VCaP (cell line): ENCODE results near the gene FOXK1.

Source experiments
- H3K27ac ChIP-seq: fragments of 450-650 bp; 2 replicates; pipeline ENCODE4 v1.5.1; 2017
- TF ChIP-seq, protein P1 (sequence below): fragments of 450-650 bp; conservative IDR thresholded peaks from 2 replicates; pipeline ENCODE4 v1.5.1; 2017; ENCODE audit warnings: mild to moderate bottlenecking, moderate library complexity

FOXK1 gene

DNA sequence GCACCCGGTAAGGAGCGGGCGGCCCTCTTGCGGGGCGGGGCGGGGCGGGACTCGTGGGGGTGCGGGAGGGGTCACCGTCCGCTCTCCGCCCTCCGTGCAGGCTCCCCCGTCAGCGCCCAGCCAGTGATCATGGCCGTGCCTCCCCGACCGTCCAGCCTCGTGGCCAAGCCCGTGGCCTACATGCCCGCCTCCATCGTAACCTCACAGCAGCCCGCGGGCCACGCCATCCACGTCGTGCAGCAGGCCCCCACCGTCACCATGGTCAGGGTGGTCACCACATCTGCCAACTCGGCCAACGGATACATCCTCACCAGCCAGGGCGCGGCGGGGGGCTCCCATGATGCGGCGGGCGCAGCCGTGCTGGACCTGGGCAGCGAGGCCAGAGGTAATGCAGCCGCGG lies 77.1 kb downstream of the FOXK1 start:
- H3K27ac ChIP-seq = no peak overlapping the region
- TF ChIP-seq, protein P1, sequence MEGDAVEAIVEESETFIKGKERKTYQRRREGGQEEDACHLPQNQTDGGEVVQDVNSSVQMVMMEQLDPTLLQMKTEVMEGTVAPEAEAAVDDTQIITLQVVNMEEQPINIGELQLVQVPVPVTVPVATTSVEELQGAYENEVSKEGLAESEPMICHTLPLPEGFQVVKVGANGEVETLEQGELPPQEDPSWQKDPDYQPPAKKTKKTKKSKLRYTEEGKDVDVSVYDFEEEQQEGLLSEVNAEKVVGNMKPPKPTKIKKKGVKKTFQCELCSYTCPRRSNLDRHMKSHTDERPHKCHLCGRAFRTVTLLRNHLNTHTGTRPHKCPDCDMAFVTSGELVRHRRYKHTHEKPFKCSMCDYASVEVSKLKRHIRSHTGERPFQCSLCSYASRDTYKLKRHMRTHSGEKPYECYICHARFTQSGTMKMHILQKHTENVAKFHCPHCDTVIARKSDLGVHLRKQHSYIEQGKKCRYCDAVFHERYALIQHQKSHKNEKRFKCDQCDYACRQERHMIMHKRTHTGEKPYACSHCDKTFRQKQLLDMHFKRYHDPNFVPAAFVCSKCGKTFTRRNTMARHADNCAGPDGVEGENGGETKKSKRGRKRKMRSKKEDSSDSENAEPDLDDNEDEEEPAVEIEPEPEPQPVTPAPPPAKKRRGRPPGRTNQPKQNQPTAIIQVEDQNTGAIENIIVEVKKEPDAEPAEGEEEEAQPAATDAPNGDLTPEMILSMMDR = no peak

DNA sequence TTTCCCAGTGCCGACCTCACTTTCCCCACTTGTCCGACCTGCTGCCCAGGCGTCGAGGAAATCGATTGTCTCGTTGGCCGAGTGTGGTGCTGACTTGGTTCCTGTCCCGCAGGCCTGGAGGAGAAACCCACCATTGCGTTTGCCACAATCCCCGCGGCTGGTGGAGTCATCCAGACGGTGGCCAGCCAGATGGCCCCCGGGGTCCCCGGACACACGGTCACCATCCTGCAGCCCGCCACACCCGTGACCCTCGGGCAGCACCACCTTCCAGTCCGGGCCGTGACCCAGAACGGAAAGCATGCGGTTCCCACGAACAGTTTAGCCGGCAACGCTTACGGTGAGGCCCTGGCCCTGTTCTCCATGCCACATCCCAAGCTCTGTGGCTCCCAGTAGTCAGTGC lies 78.9 kb downstream of the FOXK1 start:
- H3K27ac ChIP-seq = no peak overlapping the region
- TF ChIP-seq, protein P1 = no peak

DNA sequence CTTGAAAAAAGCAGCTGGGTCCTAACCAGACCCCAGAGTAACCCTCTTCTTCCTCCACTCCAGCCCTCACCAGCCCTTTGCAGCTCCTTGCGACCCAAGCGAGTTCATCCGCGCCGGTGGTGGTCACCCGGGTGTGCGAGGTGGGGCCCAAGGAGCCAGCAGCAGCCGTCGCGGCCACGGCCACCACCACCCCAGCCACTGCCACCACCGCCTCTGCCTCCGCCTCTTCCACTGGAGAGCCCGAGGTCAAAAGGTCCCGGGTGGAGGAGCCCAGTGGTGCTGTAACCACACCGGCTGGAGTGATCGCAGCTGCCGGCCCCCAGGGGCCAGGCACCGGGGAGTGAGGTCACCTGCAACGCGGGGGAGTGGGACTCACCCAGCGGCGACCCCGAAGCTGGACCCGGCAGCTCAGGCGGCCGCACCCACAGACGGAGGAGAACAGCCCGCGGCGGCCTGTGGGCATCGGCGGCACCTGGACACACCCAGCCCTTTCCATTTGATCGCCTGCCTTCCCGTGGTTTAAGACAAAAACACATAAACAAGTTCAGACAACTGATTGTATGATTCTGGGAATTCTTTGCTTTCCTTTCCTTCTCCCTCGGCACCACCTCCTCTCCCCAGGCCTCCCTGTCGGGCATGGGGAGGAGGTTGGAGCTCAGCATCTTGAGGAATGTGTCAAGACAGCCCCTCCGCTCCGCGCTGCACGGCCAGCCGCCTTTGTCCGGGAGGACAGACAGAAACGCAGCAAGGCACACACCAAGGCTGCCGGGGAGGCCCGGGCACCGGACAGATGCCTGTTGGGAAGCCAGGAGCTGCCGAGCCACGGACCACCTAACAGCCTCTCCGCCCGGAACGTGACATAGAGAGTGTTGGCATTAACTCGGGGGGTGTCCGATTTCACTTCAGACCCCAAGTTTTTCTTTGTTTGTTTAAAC lies 80.3 kb downstream of the FOXK1 start:
- H3K27ac ChIP-seq = no peak overlapping the region
- TF ChIP-seq, protein P1 = no peak

DNA sequence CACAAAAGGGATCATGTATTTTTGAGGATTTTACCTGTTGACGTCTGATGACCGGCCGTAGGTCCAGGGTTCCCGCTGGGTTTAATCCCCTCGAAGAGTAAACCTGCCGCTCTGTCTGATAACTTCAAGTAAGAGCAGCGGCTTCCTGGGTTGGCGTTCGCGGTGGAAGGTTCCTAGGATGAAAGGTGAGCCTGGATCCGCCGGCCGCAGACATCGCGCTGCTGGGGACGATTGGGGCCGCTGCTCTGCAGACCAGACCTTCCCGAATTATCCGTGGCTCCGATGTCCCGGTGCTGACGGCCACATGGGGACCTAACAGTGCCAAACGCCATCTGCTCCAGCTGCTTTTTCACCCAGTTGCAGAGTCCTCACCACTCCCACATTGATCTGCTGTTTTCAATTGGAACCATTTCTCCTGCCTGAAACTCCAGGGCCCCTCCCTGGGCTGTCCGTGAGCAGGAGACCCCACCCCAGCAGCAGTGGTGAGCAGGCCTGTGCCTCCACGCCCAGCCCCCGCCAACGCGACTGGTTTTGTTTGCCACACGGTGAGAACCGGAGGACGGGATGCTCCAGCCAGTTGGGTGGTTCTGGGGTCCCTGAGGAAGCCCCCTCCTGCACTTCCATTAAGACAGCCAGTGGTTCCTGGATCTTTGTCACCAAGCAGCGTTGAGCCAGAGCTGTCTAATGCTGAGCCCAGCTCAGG lies 81.1 kb downstream of the FOXK1 start:
- TF ChIP-seq, protein P1 = no peak
- no peak overlapping the region for H3K27ac ChIP-seq

DNA sequence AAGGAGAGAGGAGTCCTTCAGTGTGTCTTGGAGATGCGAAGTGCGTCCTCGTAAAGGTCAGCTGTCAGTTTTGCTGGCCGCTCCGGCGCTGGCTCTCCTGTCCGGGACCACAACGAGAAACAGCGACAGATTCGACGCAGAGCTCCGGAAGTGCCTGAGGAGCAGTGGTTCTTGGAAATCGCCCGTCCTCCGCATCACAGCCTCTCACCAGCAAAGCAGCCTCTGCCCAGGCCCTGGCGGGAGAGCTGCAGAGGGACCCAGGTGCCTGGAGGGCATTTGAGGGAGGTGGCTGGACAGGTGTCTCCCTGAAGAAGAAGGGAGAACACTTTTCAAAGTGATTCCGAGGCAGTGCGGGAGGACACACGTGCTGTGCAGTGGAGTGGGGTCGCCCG lies 81.7 kb downstream of the FOXK1 start:
- no peak overlapping the region for H3K27ac ChIP-seq
- TF ChIP-seq, protein P1 = no peak

DNA sequence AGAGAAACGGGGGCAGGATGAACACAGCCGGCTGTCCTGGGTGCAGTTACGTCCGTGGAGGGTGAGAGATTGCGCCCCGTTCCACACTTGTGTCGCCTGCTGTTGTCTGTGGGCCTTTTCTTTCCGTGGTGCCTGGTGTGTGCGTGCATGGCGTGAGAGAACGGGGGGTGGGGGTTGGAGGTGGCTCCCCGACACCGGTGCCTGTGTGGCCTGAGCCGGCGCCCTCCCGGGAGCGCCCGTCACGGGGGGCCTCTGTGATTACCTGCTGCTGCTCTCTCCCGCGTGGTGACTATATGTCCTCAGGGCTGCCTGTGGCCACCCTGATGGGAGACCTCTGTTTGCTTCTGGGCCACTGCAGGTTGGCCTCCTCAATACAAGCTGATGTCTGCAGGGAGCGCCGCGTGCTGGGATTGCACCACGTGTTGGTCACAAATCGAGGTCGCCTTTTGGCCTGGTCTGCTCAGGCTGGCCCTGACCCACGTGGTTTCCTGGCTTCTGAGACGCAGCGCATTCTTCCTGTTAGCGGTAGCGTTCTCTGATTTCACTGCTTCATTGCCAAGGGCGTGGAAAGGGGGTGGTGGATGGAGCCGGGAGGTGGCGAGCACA lies 82.4 kb downstream of the FOXK1 start:
- TF ChIP-seq, protein P1 = no peak

More for the DNA sequence above, 82.4 kb downstream of the FOXK1 start:
- H3K27ac ChIP-seq = no peak overlapping the region
